WERI-Rb-1 (cell line): Measurements from ENCODE around the gene SOX11.

Experiments used
- DNase-seq: peaks from one replicate; pipeline ENCODE4 v3.0.0-alpha.2; 2020
- H3K27ac ChIP-seq: fragments of 250-450 bp; sonication (Bioruptor Pico); 2 replicates; pipeline ENCODE4 v1.5.1; 2020; ENCODE audit warnings: mild to moderate bottlenecking, moderate library complexity
- H3K27me3 ChIP-seq: fragments of 250-450 bp; sonication (Bioruptor Pico); 2 replicates; pipeline ENCODE4 v1.5.1; 2021; ENCODE audit warnings: mild to moderate bottlenecking, low read depth, moderate library complexity; ENCODE audit not compliant: insufficient read depth, severe bottlenecking
- H3K36me3 ChIP-seq: fragments of 250-450 bp; sonication (Bioruptor Pico); 2 replicates; pipeline ENCODE4 v1.5.1; 2020; ENCODE audit warnings: mild to moderate bottlenecking, moderate library complexity
- H3K4me3 ChIP-seq: 2 replicates; pipeline ENCODE4 v1.5.1; 2011; ENCODE audit warnings: low read depth, mild to moderate bottlenecking, control low read depth, low read length
- H3K9me3 ChIP-seq: fragments of 250-450 bp; sonication (Bioruptor Pico); 2 replicates; pipeline ENCODE4 v1.5.1; 2021; ENCODE audit warnings: mild to moderate bottlenecking, moderate library complexity; ENCODE audit not compliant: severe bottlenecking
- CTCF ChIP-seq: IDR thresholded peaks from 2 replicates; pipeline ENCODE4 v1.5.1; 2011; ENCODE audit warnings: low read depth, mild to moderate bottlenecking, control low read depth, inconsistent platforms, low read length

The SOX11 gene

GRCh38 chr2:5689750-5690149, 2.4 kb upstream of the SOX11 start:
- H3K9me3 ChIP-seq, result no peaks in the 10 kb centered on the region
- peak overlapping the region; percentile 98 for H3K27ac ChIP-seq
- H3K36me3 ChIP-seq, result peaks cover 9% of the 10 kb centered on the region
- DNase-seq, result peak; percentile 28
- TF ChIP-seq CTCF, result no peak
- no peaks in the 10 kb centered on the region for H3K27me3 ChIP-seq
- H3K4me3 ChIP-seq, result peak overlapping the region; percentile 63

- H3K27me3 ChIP-seq, result no peaks in the 10 kb centered on the region
- H3K4me3 ChIP-seq, result peak overlapping the region; percentile 63
- H3K36me3 ChIP-seq, result peaks cover 14% of the 10 kb centered on the region
- peak; percentile 39 for DNase-seq
- no peak for TF ChIP-seq CTCF
- no peaks in the 10 kb centered on the region for H3K9me3 ChIP-seq
- peak overlapping the region; percentile 98 for H3K27ac ChIP-seq
These were observed 1.9 kb upstream of the SOX11 start for GRCh38 chr2:5690286-5690685.

- H3K27me3 ChIP-seq, result no peaks in the 10 kb centered on the region
- TF ChIP-seq CTCF, result no peak
- H3K27ac ChIP-seq, result peak overlapping the region; percentile 98
- H3K9me3 ChIP-seq, result no peaks in the 10 kb centered on the region
- H3K4me3 ChIP-seq, result peak overlapping the region; percentile 63
- no peak for DNase-seq
- peaks cover 19% of the 10 kb centered on the region for H3K36me3 ChIP-seq
These were observed 1.4 kb upstream of the SOX11 start for GRCh38 chr2:5690718-5691220.

DNA sequence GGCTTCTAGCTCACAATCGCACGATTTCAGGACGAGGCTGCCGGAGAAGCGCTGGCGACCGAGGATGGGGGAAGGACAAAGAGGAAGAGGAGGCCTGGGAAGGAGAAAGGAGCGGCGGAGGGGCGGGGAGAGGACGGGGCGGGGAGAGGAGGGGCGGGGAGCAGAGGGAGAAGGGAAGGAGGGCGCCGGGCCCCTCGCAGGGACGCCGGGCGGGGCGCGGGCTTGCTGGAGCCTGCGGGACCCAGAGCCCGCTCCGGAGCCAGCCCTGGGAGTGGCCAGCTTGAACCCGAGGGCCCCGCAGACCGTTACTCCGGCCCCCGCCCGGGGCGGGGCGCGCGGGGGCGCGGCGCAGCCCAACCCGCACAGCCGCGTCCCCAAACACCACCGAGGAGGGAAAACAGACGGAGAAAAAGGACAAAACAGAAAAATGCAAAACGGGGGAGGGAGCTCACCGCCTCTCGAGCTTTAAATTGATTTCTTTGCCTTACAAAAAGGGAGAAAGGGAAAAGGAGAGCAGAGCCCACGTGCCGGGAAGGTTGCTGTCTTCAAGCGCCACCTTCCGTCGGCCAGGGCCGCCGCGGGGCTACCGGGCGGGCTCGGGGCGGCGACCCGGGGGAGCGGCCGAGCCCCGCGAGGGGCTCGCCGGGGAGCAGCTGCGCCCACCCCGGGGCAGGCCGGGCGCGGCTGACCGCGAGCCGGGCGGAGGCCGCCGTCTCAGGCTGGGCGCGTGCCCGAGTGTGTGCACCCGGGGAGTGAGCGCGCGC, 781 bp upstream of the SOX11 start:
- Histone ChIP-seq H3K36me3 (peaks cover 24% of the 10 kb centered on the region), H3K27ac (peak overlapping the region; percentile 98), H3K9me3 (no peaks in the 10 kb centered on the region), H3K27me3 (no peaks in the 10 kb centered on the region), H3K4me3 (peak overlapping the region; percentile 63)
- peak; percentile 66 for TF ChIP-seq CTCF
- DNase-seq, result peak; percentile 93

DNA sequence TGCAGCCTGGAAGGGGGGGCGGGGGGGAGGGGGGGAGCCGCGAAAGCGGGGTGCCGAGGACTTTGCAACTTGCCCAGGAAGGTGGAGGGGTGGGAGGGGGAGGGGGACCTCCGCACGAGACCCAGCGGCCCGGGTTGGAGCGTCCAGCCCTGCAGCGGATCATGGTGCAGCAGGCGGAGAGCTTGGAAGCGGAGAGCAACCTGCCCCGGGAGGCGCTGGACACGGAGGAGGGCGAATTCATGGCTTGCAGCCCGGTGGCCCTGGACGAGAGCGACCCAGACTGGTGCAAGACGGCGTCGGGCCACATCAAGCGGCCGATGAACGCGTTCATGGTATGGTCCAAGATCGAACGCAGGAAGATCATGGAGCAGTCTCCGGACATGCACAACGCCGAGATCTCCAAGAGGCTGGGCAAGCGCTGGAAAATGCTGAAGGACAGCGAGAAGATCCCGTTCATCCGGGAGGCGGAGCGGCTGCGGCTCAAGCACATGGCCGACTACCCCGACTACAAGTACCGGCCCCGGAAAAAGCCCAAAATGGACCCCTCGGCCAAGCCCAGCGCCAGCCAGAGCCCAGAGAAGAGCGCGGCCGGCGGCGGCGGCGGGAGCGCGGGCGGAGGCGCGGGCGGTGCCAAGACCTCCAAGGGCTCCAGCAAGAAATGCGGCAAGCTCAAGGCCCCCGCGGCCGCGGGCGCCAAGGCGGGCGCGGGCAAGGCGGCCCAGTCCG, 540 bp downstream of the SOX11 start:
- peak; percentile 78 for DNase-seq
- Histone ChIP-seq H3K4me3 (peak overlapping the region; percentile 63), H3K36me3 (peaks cover 31% of the 10 kb centered on the region), H3K27me3 (no peaks in the 10 kb centered on the region), H3K27ac (peak overlapping the region; percentile 98), H3K9me3 (no peaks in the 10 kb centered on the region)
- no peak for TF ChIP-seq CTCF
